Loucy (cell line): Measurements from ENCODE around the gene MYPN.

Source experiments
- EZH2phosphoT487 ChIP-seq: fragments of 200-600 bp; IDR thresholded peaks from 2 replicates; pipeline ENCODE4 v1.6.1; 2018; ENCODE audit warnings: antibody characterized with exemption, mild to moderate bottlenecking, moderate library complexity, borderline replicate concordance
- TF ChIP-seq, protein P1 (sequence below): fragments of 200-600 bp; sonication (generic); conservative IDR thresholded peaks from 2 replicates; pipeline ENCODE4 v1.5.1; 2014; ENCODE audit warnings: mild to moderate bottlenecking, antibody characterized with exemption, low read length

DNA sequence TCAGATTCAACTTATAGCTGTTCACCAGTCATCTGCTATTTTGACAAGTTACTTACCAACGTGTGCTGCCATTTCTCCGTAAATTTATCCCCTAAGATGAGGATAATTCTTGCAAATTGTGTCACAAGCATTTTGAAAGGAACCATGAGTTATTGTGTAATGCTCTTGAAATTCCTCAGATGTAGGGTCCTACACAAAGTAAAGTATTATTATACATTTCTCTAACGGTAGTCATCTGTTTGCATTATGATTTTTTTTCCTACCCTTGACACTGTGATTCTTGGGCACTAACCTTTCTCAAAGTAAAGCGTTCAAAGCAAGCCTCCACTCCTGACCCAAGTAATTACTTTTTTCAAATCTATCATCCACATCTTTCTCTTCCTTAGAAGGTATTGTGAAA is 42.3 kb upstream of the MYPN start:
- TF ChIP-seq, protein P1, sequence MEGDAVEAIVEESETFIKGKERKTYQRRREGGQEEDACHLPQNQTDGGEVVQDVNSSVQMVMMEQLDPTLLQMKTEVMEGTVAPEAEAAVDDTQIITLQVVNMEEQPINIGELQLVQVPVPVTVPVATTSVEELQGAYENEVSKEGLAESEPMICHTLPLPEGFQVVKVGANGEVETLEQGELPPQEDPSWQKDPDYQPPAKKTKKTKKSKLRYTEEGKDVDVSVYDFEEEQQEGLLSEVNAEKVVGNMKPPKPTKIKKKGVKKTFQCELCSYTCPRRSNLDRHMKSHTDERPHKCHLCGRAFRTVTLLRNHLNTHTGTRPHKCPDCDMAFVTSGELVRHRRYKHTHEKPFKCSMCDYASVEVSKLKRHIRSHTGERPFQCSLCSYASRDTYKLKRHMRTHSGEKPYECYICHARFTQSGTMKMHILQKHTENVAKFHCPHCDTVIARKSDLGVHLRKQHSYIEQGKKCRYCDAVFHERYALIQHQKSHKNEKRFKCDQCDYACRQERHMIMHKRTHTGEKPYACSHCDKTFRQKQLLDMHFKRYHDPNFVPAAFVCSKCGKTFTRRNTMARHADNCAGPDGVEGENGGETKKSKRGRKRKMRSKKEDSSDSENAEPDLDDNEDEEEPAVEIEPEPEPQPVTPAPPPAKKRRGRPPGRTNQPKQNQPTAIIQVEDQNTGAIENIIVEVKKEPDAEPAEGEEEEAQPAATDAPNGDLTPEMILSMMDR = no peak
- TF ChIP-seq EZH2phosphoT487 = no peak
